ENCODE measurements around the gene GLRX.
"Not testable (repeated sequence)": the region's sequence is repeated elsewhere in the genome, so short reads cannot be mapped to it uniquely, and the experiment has no call there.

The GLRX gene

GRCh38 chr5:95822542-95823181 lies at the start of gene GLRX:
GLRX (minus strand) TSS chr5:95822726; CDS start chr5:95822662, 64 bp downstream.
- DNase-seq (ENCODE audit: low spot score): peak; percentile 84

GRCh38 chr5:95871146-95871806 lies 48.8 kb upstream of the GLRX start:
- DNase-seq (ENCODE audit: low spot score): no peak

GRCh38 chr5:95870105-95870672 lies 47.7 kb upstream of the GLRX start:
- DNase-seq (ENCODE audit: low spot score): no peak

GRCh38 chr5:95869173-95869855 lies 46.8 kb upstream of the GLRX start:
- DNase-seq (ENCODE audit: low spot score): not testable (repeated sequence)

- no peak for DNase-seq (ENCODE audit: low spot score)
Measured at GRCh38 chr5:95868136-95868535, 45.6 kb upstream of the GLRX start.

GRCh38 chr5:95866435-95867040 lies 44.0 kb upstream of the GLRX start:
- no peak for DNase-seq (ENCODE audit: low spot score)

- no peak for DNase-seq (ENCODE audit: low spot score)
Measured at GRCh38 chr5:95864944-95865504, 42.5 kb upstream of the GLRX start.

GRCh38 chr5:95864456-95864855 lies 41.9 kb upstream of the GLRX start:
- no peak for DNase-seq (ENCODE audit: low spot score)

- no peak for DNase-seq (ENCODE audit: low spot score)
Measured at GRCh38 chr5:95863383-95863757, 40.8 kb upstream of the GLRX start.

GRCh38 chr5:95862671-95863382 lies 40.3 kb upstream of the GLRX start:
- DNase-seq (ENCODE audit: low spot score): no peak

- no peak for DNase-seq (ENCODE audit: low spot score)
Measured at GRCh38 chr5:95861864-95862561, 39.5 kb upstream of the GLRX start.

- no peak for DNase-seq (ENCODE audit: low spot score)
Measured at GRCh38 chr5:95861221-95861863, 38.8 kb upstream of the GLRX start.

- no peak for DNase-seq (ENCODE audit: low spot score)
Measured at GRCh38 chr5:95859661-95860060, 37.1 kb upstream of the GLRX start.

GRCh38 chr5:95858661-95859595 lies 36.4 kb upstream of the GLRX start:
- DNase-seq (ENCODE audit: low spot score): peak; percentile 83

GRCh38 chr5:95858023-95858461 lies 35.5 kb upstream of the GLRX start:
- DNase-seq (ENCODE audit: low spot score): no peak

GRCh38 chr5:95857185-95857945 lies 34.8 kb upstream of the GLRX start:
- DNase-seq (ENCODE audit: low spot score): no peak

GRCh38 chr5:95856501-95856981 lies 34.0 kb upstream of the GLRX start:
- no peak for DNase-seq (ENCODE audit: low spot score)

- DNase-seq (ENCODE audit: low spot score): no peak
Measured at GRCh38 chr5:95853490-95853889, 31.0 kb upstream of the GLRX start.
